Measurements from ENCODE around the gene ZNF892.

DNA sequence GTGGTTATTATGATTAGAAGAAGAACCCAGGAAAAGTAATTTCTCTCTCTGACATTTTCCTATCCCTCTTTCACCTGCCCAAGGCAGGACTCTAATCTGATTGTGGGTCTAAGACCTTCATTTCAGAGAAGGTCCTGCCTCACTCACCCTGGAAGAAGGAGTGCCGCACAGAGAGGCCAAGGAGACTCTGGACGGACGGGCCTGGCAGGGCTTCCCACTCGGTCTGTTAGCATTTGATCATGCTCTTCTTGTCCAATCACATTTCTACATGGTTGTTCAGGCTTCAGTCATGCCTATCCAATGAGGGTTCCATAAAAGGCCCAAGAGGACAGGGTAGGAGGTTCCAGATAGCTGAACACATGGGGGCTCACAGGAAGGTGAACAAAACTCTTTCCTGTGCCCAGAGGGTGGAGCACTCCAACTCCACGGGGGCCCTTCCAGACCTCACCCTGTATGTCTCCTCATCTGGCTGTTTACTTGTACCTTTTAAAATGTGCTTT lies 27.0 kb downstream of the ZNF892 start:
- TF ChIP-seq, protein P1, sequence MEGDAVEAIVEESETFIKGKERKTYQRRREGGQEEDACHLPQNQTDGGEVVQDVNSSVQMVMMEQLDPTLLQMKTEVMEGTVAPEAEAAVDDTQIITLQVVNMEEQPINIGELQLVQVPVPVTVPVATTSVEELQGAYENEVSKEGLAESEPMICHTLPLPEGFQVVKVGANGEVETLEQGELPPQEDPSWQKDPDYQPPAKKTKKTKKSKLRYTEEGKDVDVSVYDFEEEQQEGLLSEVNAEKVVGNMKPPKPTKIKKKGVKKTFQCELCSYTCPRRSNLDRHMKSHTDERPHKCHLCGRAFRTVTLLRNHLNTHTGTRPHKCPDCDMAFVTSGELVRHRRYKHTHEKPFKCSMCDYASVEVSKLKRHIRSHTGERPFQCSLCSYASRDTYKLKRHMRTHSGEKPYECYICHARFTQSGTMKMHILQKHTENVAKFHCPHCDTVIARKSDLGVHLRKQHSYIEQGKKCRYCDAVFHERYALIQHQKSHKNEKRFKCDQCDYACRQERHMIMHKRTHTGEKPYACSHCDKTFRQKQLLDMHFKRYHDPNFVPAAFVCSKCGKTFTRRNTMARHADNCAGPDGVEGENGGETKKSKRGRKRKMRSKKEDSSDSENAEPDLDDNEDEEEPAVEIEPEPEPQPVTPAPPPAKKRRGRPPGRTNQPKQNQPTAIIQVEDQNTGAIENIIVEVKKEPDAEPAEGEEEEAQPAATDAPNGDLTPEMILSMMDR (conservative IDR thresholded peaks at IDR 0.05 in 1 of 2, IDR thresholded peaks at IDR 0.05 in 1 of 2; ENCODE audit: low read depth in 1 of 2, low read length in 2 of 2), result no peak
- TF ChIP-seq EZH2 (IDR thresholded peaks at IDR 0.05; ENCODE audit: low read length, missing control alignments), result no peak

Data from fibroblast of lung (primary cell).